NCI-H1092 (cell line): Measurements from ENCODE around the gene USP6.
"Not testable (repeated sequence)": the region's sequence is repeated elsewhere in the genome, so short reads cannot be mapped to it uniquely, and the experiment has no call there.

Experiments used
- DNase-seq: peaks from one replicate; lab custom pipeline; 2025; lab: John Stamatoyannopoulos, UW

Gene USP6

GRCh38 chr17:5191541-5192417, 75.9 kb downstream of the USP6 start, which contains the start of gene ZNF594:
ZNF594 (minus strand) TSS chr17:5191868; CDS start chr17:5184256, 7,612 bp downstream.
- DNase-seq: peak; percentile 87

DNA sequence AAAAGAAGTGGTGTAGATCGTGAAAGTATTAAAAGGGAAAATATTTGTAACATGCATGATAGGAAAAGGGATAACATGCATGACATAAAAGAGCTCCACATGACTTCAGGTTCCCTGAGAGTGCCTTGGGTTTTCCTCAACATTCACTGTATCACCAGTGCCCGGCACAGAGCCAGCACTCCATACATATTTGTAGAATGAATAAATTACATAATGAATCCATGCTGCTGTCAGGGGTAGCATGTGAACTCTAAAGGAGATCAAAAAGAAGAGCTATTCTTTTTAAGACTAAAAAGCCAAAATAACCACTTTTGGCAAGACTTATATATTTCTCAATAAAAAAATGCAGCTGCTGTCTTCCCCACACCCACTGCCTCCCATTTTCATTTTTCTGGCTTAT, 78.5 kb downstream of the USP6 start:
- no peak for DNase-seq

GRCh38 chr17:5198472-5198871, 82.6 kb downstream of the USP6 start:
- no peak for DNase-seq

GRCh38 chr17:5200360-5200759, 84.5 kb downstream of the USP6 start:
- DNase-seq: no peak

DNA sequence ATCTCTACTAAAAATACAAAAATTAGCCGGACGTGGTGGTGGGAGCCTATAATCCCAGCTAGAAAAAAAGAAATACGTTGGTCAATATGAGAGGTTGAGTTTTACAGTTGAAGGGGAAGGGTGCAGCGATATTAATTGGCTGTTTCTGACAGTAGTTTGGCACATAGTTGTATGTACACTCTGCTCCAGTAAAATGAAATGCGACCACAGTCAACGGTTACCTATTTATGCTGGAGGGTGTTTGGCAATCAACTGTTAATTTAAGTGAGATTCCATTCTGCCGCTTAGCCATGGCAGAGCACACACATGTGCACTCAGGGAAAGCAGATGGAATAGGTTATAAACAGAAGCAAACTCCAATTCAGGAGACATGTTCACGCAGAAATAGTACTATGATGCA, 85.2 kb downstream of the USP6 start:
- no peak for DNase-seq

DNA sequence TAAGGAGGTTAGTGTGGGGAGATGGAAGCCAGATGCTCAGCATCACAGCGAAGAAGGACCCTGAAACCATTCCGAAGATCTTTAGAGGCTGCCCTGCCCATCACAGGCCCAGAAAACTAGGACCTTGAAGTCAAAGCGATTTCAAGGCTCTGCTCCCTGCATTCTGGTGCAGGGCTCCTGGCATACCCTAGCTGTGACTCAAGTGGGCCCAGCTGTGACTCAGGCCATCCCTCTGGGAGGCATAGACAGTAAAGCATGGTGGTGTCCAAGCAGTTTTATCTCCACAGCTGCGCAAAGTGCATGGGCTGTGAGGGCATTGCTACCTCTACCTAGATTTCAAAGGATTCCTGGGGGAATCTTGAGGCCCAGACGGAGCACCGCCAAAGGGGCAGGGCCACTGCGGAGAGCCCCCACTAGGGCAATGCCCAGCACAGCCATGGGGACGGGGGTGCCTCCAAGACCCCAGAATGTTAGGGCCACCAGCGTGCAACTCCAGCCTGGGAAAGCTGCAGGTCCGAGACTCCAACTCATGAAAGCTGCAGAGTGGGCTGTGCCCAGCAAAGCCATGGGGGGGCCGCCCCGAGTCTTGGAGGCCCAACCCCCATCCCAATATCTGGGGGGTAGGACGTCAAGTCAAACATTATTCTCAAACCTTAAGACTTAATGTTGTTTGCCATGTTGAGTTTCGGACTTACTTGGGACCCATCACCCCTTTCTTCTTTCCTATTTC, 87.5 kb downstream of the USP6 start:
- no peak for DNase-seq

- no peak for DNase-seq
These were observed 88.1 kb downstream of the USP6 start for GRCh38 chr17:5203908-5204294.

DNA sequence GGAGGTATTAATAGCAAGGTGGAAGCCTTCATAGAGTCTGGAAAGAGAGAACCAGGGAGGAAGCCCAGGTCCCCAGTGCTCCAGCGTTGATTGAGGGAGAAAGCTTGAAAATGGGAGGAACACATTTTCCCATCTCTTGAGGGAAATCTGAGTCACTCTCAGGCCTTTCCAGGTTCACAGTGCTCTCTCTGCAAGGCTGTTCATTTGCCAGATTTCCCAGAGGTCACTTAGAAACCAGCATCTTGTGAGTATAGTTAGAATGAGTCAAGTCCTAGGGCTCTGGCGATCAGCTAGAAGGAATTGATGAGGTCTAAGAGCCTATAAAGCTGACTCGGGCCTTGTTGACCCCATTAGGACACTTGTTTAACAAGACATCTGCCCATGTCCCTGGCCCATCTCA, 93.6 kb downstream of the USP6 start:
- no peak for DNase-seq

- no peak for DNase-seq
These were observed 94.3 kb downstream of the USP6 start for GRCh38 chr17:5210091-5210490.

DNA sequence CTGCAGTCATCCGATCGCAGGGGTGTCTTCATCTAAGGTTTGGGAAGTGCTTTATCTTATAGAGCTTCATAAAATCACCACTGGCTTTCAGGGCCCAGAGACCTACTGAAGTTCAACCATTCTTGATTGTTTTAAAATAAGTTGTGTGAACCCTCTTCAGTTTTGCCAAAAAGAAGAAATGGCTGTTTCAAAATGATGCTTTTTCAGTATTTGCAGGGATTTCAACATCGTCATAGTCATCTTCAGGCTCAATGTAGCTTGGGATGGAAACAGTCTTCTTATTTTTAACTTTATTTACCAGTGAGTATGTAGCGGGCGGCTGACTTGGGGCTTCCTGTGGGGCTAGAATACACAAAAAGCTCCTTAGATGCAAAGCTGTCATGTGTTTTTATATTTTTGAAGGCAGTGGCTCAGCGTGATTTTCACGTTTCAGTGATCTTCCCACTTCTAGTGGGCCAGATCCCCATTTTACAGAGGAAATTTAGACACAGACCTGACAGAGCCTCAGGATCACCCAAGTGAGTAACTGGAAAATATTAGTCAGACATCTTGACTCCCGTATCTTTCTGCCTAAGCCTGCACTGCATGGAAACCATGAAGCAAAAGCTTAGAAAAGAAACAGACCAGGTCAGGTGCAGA, 94.9 kb downstream of the USP6 start:
- DNase-seq: no peak

DNA sequence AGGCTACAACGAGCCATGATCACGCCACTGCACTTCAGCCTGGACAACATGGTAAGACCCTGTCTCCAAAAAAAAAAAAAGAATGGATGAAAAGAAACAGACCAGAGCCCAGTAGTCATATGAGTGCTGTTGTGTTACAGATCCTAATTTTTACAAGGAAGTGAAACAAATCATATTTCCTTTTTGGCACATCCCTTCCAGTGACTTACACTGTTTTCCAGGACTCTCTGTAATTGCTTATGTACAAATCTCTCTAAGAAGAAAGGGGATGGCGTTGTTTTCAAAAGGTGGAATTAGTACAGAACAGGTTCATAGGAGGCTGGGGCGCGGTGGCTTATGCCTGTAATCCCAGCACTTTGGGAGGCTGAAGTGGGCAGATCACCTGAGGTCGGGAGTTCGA, 95.6 kb downstream of the USP6 start:
- DNase-seq: no peak

DNA sequence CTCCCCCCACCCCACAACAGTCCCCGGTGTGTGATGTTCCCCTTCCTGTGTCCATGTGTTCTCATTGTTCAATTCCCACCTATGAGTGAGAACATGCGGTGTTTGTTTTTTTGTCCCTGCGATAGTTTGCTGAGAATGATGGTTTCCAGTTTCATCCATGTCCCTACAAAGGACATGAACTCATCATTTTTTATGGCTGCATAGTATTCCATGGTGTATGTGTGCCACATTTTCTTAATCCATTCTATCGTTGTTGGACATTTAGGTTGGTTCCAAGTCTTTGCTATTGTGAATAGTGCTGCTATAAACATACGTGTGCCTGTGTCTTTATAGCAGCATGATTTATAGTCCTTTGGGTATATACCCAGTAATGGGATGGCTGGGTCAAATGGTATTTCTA, 101.7 kb downstream of the USP6 start:
- DNase-seq: not testable (repeated sequence)

GRCh38 chr17:5219536-5219935, 103.7 kb downstream of the USP6 start:
- no peak for DNase-seq

- DNase-seq: no peak
These were observed 104.2 kb downstream of the USP6 start for GRCh38 chr17:5220074-5220473.

DNA sequence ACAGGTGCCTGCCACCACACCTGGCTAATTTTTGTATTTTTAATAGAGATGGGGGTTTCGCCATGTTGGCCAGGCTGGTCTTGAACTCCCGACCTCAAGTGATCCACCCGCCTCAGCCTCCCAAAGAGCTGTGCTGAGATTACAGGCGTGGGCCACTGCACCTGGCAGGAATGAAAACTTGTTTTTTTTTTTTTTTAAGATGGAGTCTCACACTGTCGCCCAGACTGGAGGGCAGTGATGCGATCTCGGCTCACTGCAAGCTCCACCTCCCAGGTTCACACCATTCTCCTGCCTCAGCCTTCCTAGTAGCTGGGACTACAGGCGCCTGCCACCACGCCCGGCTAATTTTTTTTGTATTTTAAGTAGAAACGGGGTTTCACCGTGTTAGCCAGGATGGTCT, 106.1 kb downstream of the USP6 start:
- DNase-seq: not testable (repeated sequence)
